Activated CD8-positive, alpha-beta T cell treated with anti-CD3 and anti-CD28 coated beads for 36 hours (primary cell): ENCODE data around the gene HHLA2. TPM values are rescaled to one million over a fixed set of nuclear protein-coding genes. Genes with fewer than 3 reads are reported as not detected.

Source experiments
- ATAC-seq: fragments of 200-7000 bp; cut with Tn5 transposase; one replicate; pipeline ENCODE4 v1.10.0; 2021; ENCODE audit warnings: mild to moderate bottlenecking, moderate library complexity
- CTCF ChIA-PET: fragments of 350-600 bp; sonication (Branson Sonifier 250); formaldehyde crosslinking; loops from one replicate; lab custom pipeline; 2021; ENCODE audit warnings: antibody characterized with exemption; lab: Charles Lee
- POLR2A ChIA-PET: fragments of 350-600 bp; sonication (Branson Sonifier 250); formaldehyde crosslinking; loops from one replicate; lab custom pipeline; 2021; ENCODE audit warnings: antibody characterized with exemption; lab: Charles Lee
- DNase-seq: peaks from one replicate; pipeline ENCODE4 v3.0.0-alpha.2; 2020
- H3K27ac Mint-ChIP-seq: one replicate; pipeline ENCODE4 v1.8.0; 2021; ENCODE audit warnings: mild to moderate bottlenecking, mixed read lengths
- H3K27me3 Mint-ChIP-seq: one replicate; pipeline ENCODE4 v1.8.0; 2021; ENCODE audit warnings: mixed read lengths
- H3K36me3 Mint-ChIP-seq: one replicate; pipeline ENCODE4 v1.8.0; 2021; ENCODE audit warnings: low read depth, mixed read lengths
- H3K4me1 Mint-ChIP-seq: one replicate; pipeline ENCODE4 v1.8.0; 2021; ENCODE audit warnings: low read depth, mixed read lengths
- H3K4me3 Mint-ChIP-seq: one replicate; pipeline ENCODE4 v1.8.0; 2021; ENCODE audit warnings: mild to moderate bottlenecking, moderate library complexity, mixed read lengths
- H3K9me3 Mint-ChIP-seq: one replicate; pipeline ENCODE4 v1.8.0; 2021; ENCODE audit warnings: mixed read lengths
- intact Hi-C: fragments of 100-400 bp; cut with micrococcal nuclease; formaldehyde crosslinking; loops from one replicate; pipeline ENCODE4 v1.10.0; 2022
- total RNA-seq, 2 experiments: library from RNA; stranded (reverse); gene quantifications; one replicate each; pipeline ENCODE4 v1.2.3, GENCODE V29; 2021
- TF ChIP-seq, protein P1 (sequence below): fragments of 200-600 bp; IDR thresholded peaks from one replicate; pipeline ENCODE4 v1.8.0; 2022; ENCODE audit warnings: antibody characterized with exemption, mild to moderate bottlenecking

Gene HHLA2
- total RNA-seq, 2 experiments from 2014 or later, result 1.7 to 2.2 TPM

DNA sequence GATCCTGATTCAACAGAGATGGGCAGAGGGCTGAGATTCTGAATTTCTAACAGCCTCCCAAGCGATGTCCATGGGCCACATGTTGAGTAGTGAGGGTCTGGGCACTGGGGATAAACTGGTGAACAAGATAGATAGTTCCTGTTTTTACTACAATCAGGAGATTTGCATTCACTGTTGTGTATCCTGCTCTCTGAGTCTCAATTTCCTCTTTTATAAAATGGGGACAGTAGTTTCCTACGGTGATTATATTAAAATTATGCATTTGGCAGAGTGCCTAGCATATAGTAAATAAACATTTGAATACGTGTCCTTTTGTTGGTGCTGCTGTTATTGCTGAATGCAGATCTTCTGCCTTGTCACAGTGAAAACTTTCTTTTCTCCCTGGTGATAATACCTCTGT, 111.5 kb downstream of the HHLA2 start:
- no peak for DNase-seq
- intact Hi-C loops, result loop anchor here (10.0 kb wide), 1 partner anchor 253 kb away; no protein-coding TSS in a partner anchor
- POLR2A ChIA-PET, result interaction anchor here (0.6 to 0.9 kb wide), 2 partner anchors 30 to 472 kb away, joined by 3 read pairs; no protein-coding TSS in a partner anchor
- Mint-ChIP-seq H3K4me3 (no peak overlapping the region), H3K27ac (no peak overlapping the region), H3K27me3 (no peaks in the 10 kb centered on the region), H3K9me3 (no peaks in the 10 kb centered on the region), H3K36me3 (no peaks in the 10 kb centered on the region), H3K4me1 (peaks cover under 1% of the 10 kb centered on the region)
- CTCF ChIA-PET, result interaction anchor here (1.2 to 3.7 kb wide), 4 partner anchors 10 to 480 kb away, joined by 3 to 26 read pairs (median 4); no protein-coding TSS in a partner anchor
- no peak for ATAC-seq
- TF ChIP-seq, protein P1, sequence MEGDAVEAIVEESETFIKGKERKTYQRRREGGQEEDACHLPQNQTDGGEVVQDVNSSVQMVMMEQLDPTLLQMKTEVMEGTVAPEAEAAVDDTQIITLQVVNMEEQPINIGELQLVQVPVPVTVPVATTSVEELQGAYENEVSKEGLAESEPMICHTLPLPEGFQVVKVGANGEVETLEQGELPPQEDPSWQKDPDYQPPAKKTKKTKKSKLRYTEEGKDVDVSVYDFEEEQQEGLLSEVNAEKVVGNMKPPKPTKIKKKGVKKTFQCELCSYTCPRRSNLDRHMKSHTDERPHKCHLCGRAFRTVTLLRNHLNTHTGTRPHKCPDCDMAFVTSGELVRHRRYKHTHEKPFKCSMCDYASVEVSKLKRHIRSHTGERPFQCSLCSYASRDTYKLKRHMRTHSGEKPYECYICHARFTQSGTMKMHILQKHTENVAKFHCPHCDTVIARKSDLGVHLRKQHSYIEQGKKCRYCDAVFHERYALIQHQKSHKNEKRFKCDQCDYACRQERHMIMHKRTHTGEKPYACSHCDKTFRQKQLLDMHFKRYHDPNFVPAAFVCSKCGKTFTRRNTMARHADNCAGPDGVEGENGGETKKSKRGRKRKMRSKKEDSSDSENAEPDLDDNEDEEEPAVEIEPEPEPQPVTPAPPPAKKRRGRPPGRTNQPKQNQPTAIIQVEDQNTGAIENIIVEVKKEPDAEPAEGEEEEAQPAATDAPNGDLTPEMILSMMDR, result no peak

DNA sequence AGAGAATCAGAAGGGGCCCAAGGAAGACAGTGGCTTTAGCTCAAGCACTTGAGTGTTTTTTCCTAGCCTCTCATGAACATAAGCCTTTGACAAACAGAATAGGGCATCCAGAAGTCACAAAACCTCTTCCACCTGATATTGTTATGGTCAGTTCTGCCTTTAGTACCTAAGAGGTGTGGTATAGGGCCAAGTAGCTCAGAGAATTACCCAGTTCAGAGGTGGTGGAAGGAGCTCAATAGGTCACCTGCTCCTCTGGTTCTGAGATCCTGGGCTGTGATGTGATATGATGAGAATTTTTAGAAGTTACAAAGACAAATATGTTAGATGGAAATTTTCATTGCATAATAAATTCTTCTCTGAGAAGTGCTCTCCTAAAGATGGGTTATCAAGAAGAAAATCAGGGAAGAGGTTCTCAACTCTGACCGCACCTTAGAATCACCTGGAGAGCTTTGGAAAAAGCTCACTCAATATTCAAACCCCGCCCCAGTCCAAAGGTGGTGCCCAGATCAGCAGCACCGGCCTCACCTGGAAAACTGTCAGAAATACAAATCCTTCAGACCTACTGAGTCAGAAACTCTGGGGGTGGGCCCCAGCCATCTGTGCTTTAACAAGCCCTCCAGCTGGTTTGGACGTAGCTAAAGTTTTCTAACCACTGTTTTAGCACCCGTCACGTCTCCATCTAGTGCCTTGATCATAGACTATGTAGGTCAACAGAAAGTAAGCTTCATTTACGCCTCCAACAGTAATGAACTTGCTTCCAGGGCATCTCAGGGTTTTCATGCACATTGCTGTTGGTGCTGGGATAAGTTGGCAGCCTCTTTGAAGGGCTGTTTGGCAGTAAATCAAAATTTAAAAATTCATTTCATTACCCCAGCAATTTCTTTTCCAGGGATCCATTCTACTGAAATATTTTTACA, 112.8 kb downstream of the HHLA2 start:
- POLR2A ChIA-PET, result interaction anchor here (0.8 to 0.9 kb wide), 3 partner anchors 29 to 208 kb away, joined by 3 read pairs; no protein-coding TSS in a partner anchor

DNA sequence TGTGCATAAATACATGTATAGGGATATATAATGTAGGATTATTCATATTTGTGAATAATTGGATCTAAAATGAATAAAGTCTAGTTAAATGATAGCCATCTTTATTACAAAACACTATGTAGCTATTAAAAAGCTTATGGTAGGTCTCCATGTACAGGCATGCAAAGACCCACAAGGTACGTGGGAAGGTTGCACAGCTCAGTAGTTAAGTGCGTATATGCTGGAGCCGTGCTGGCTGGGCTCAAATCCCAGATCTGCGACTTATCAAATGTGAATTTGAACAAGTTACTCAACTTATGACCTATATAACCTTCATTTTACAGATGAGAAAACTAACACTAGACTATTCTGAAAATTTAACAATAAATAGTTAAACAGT, 113.4 kb downstream of the HHLA2 start:
- intact Hi-C loops, result loop anchor here (10.0 kb wide), 1 partner anchor 255 kb away; no protein-coding TSS in a partner anchor
- CTCF ChIA-PET, result interaction anchor here (1.4 kb wide), 2 partner anchors 22 to 482 kb away, joined by 3 to 5 read pairs; no protein-coding TSS in a partner anchor

More for the DNA sequence above, 112.8 kb downstream of the HHLA2 start:
- TF ChIP-seq, protein P1, result no peak
- Mint-ChIP-seq H3K4me3 (no peak overlapping the region), H3K27me3 (no peaks in the 10 kb centered on the region), H3K4me1 (peaks cover 2% of the 10 kb centered on the region), H3K36me3 (no peaks in the 10 kb centered on the region), H3K9me3 (no peaks in the 10 kb centered on the region), H3K27ac (no peak overlapping the region)
- no peak for ATAC-seq
- DNase-seq, result no peak
- CTCF ChIA-PET, result interaction anchor here (1.4 kb wide), 2 partner anchors 21 to 482 kb away, joined by 3 to 5 read pairs; no protein-coding TSS in a partner anchor
- intact Hi-C loops, result loop anchor here (10.0 kb wide), 1 partner anchor 254 kb away; no protein-coding TSS in a partner anchor

DNA sequence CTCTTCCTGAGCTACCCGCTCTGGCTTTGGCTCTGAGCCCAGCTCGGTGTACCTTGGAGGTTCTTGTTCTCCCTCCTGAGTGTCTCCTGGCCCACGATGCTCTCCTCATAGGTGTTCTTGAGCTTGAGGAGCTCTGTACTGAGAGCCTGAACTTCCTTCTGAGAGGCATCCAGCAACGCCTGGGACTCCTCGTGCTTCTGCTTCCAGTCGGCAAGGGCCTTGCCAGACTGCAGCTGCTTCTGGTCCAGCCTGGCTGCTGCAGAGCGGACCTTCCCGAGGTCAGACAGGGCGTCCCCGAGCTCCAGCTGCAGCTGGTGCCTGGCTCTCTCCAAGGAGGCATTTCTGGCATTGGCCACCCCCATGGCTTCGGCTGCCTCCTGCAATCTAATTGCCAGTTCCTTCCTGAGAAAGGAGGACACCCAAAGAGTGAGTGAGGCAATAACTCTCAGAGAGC, 114.2 kb downstream of the HHLA2 start:
- peaks cover 3% of the 10 kb centered on the region for H3K4me1 Mint-ChIP-seq
- no peak for ATAC-seq

More for the DNA sequence above, 113.4 kb downstream of the HHLA2 start:
- TF ChIP-seq, protein P1, result no peak
- Mint-ChIP-seq H3K4me1 (peaks cover 2% of the 10 kb centered on the region), H3K36me3 (no peaks in the 10 kb centered on the region), H3K27me3 (no peaks in the 10 kb centered on the region), H3K4me3 (no peak overlapping the region), H3K27ac (no peak overlapping the region), H3K9me3 (no peaks in the 10 kb centered on the region)
- ATAC-seq, result no peak
- DNase-seq, result no peak
- POLR2A ChIA-PET, result interaction anchor here (0.8 kb wide), 1 partner anchor 209 kb away, joined by 3 read pairs; no protein-coding TSS in a partner anchor

More for the DNA sequence above, 114.2 kb downstream of the HHLA2 start:
- CTCF ChIA-PET, result interaction anchor here (1.2 kb wide), 1 partner anchor 67 kb away, joined by 5 read pairs; no protein-coding TSS in a partner anchor
- no peak overlapping the region for H3K27ac Mint-ChIP-seq
- H3K36me3 Mint-ChIP-seq, result no peaks in the 10 kb centered on the region
- no peak for DNase-seq
- no peaks in the 10 kb centered on the region for H3K9me3 Mint-ChIP-seq
- POLR2A ChIA-PET, result interaction anchor here (1.1 kb wide), 1 partner anchor 67 kb away, joined by 3 read pairs; no protein-coding TSS in a partner anchor
- no peak overlapping the region for H3K4me3 Mint-ChIP-seq
- intact Hi-C loops, result no loop called here
- no peaks in the 10 kb centered on the region for H3K27me3 Mint-ChIP-seq
- TF ChIP-seq, protein P1, result no peak
